ENCODE data around the gene HSBP1L1. TPM values are rescaled to one million over a fixed set of nuclear protein-coding genes. Genes with fewer than 3 reads are reported as not detected.

The HSBP1L1 gene
- total RNA-seq, 4 donors from 2014 or later, result 18.0 to 35.4 (median 29.7) TPM

DNA sequence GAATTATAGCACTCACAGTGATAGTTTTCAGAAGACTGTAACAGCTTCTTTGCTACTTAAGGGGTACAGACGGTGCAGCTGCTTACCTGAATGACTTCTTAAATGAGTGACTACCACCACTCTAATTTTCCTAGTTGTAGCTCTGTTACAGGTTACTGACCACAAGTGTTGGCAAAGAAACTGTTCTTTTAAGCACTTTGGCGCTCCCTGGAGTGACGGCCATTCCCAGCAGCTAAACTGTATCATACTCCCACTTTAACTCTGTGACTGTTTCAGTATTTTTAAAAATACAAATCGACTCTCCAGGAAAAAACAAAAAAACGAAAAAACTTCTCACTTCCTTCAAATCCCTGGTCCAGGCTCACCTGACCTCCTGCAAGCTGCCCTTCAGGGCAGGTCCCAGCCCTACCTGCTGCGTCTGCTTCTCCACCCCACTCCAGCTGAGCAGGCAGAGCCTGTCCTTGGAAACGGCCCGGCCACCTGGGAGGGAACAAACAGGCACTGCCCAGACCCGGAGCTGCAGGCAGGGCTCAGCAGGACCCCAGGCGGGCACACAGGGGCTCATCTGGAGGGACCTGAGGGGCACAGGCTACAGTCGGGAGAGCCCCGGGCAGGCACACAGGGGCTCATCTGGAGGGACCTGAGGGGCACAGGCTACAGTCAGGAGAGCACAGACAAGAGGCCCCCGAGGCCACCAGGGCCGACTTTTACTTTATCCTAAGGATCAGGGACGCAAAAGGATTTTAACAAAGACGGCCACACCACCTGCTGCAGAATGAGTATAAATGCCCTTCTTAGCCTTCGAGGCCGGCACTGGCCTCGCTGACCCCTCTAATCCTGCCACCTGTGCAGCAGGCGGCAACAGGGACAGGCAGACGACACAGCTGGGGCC lies 37.5 kb upstream of the HSBP1L1 start:
- Histone ChIP-seq H3K27me3 (no peaks in the 10 kb centered on the region), H3K4me1 (peaks cover 0 to 5% (median 0%) of the 10 kb centered on the region in 4 donors), H3K9me3 (peaks cover 3 to 35% (median 15%) of the 10 kb centered on the region in 4 donors), H3K36me3 (peaks cover 0 to 90% (median 0%) of the 10 kb centered on the region in 3 donors), H3K4me3 (no peak overlapping the region), H3K27ac (peak overlapping the region in 1 of 4 donors; percentile 31)
- no peak for TF ChIP-seq EP300 (IDR thresholded peaks at IDR 0.05)
- TF ChIP-seq, protein P1, sequence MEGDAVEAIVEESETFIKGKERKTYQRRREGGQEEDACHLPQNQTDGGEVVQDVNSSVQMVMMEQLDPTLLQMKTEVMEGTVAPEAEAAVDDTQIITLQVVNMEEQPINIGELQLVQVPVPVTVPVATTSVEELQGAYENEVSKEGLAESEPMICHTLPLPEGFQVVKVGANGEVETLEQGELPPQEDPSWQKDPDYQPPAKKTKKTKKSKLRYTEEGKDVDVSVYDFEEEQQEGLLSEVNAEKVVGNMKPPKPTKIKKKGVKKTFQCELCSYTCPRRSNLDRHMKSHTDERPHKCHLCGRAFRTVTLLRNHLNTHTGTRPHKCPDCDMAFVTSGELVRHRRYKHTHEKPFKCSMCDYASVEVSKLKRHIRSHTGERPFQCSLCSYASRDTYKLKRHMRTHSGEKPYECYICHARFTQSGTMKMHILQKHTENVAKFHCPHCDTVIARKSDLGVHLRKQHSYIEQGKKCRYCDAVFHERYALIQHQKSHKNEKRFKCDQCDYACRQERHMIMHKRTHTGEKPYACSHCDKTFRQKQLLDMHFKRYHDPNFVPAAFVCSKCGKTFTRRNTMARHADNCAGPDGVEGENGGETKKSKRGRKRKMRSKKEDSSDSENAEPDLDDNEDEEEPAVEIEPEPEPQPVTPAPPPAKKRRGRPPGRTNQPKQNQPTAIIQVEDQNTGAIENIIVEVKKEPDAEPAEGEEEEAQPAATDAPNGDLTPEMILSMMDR (IDR thresholded peaks at IDR 0.05), result no peak
- TF ChIP-seq POLR2A (IDR thresholded peaks at IDR 0.05), result no peak
- no peak for DNase-seq (ENCODE audit: low spot score in 2 of 2)
- WGBS, 2 donors, result 80 to 84% methylated on average over 14 to 21 of the region's 21 CpGs

DNA sequence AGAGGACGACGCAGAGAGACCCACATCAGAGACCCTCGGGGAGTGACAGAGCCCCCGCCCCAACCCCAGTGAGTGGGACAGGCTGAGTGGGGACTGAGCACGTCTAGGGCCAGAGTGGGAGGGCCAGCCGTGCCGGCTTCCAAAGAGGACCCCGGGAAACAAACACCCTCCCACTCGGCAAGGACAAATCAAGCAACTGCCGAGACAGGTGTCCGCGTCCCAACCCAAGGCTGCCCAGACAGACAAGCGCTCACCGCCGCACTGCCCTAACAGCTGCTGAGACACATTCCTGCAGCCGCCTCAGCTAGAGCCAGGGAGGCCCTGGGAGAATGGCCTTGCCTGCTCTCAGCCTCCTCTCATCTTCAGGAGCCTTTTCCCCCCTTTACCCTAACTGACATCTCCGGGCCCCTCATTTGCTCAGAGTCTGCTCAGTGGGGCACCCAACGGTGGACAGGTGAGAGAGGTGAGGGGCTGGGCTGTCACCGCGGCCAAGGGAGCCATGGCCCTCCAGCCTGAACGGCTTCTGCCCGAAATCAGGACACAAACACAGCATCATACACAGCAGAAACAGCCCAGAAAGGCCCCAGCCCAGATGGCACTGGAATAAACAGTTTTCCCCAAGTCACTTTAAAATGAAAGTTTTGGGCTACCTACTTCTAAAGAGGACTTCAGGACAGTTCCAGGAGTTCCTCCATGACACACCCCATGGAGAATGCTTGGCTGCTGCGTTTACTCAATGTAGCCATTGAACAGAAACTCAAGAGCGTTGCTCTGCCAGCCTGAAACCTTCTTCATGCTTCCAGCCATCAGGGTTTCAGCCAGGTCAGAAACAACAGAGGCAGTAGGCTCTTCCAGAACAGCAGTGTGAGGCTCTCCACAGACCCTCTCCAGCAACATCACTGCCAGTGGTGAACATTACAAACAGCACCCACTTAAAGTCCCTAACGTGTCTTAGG lies 36.6 kb upstream of the HSBP1L1 start:
- H3K36me3 ChIP-seq, result peaks cover 0 to 92% (median 0%) of the 10 kb centered on the region in 3 donors
- 82 to 92% methylated on average over 17 to 25 of the region's 25 CpGs for WGBS, 2 donors
- H3K27ac ChIP-seq, result no peak overlapping the region
- DNase-seq (ENCODE audit: low spot score in 2 of 2), result no peak
- no peaks in the 10 kb centered on the region for H3K27me3 ChIP-seq
- no peak overlapping the region for H3K4me3 ChIP-seq
- H3K4me1 ChIP-seq, result peaks cover 0 to 5% (median 0%) of the 10 kb centered on the region in 4 donors
- peaks cover 3 to 45% (median 19%) of the 10 kb centered on the region in 4 donors for H3K9me3 ChIP-seq
- TF ChIP-seq EP300 (IDR thresholded peaks at IDR 0.05), result no peak
- TF ChIP-seq, protein P1 (IDR thresholded peaks at IDR 0.05), result no peak
- TF ChIP-seq POLR2A (IDR thresholded peaks at IDR 0.05), result no peak

DNA sequence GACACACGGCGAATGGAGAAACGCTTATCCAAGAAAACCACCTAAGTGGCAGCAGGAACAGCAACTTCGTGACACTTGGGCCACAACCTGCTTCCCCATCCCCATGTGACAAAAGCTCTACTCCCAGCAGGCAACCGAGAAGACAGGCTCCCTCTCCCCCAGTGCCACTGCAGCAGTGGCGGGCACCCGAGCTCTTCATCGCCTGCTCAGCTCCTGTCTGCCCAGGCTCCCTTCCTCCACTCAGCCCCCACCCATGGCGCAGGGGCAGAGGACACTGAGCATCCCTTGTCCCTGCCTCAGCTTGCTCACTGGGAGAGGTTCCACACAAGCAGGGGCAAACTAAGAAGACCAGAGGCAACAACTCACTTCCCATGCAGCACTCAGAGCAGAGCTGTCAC lies 35.9 kb upstream of the HSBP1L1 start:
- no peak overlapping the region for H3K27ac ChIP-seq
- H3K27me3 ChIP-seq, result no peaks in the 10 kb centered on the region
- H3K4me3 ChIP-seq, result no peak overlapping the region
- peaks cover 0 to 92% (median 0%) of the 10 kb centered on the region in 3 donors for H3K36me3 ChIP-seq
- H3K4me1 ChIP-seq, result peaks cover 0 to 5% (median 0%) of the 10 kb centered on the region in 4 donors
- WGBS, 2 donors, result 92 to 96% methylated on average over 9 of the region's 9 CpGs
- no peak for DNase-seq (ENCODE audit: low spot score in 2 of 2)
- peaks cover 3 to 51% (median 19%) of the 10 kb centered on the region in 4 donors for H3K9me3 ChIP-seq
- TF ChIP-seq EP300 (IDR thresholded peaks at IDR 0.05) (no peak), POLR2A (IDR thresholded peaks at IDR 0.05) (no peak)
- TF ChIP-seq, protein P1 (IDR thresholded peaks at IDR 0.05), result no peak

DNA sequence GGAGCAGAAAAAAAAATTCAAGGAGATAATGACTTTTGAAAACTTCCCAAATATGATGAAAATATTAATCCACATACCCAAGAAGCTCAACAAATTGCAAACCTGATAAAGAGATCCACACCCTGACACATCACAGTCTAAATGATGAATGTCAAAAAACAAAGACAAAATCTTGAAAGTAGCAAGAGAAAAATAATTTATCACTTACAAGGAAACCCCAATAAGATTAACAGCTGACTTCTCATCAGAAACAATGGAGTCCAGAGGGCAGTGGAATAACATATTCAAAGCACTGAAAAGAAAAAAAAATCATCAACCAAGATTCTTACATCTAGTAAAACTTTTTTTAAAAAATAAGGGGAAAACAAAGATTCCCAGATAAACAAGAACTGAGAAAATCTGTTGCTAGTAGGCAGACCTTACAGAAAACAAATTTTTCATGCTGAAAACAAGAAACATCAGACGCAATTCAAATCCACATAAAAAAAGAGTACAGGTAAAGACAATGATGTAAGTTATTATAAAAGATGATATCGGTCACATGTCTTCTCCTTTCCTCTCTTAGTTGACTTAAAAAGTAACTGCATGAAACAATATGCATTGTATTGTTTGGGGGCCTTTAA lies 34.3 kb upstream of the HSBP1L1 start:
- H3K27ac ChIP-seq, result no peak overlapping the region
- peaks cover 3 to 57% (median 19%) of the 10 kb centered on the region in 4 donors for H3K9me3 ChIP-seq
- H3K36me3 ChIP-seq, result peaks cover 0 to 93% (median 0%) of the 10 kb centered on the region in 3 donors
- H3K4me3 ChIP-seq, result no peak overlapping the region
- peaks cover 0 to 20% (median 0%) of the 10 kb centered on the region in 4 donors for H3K4me1 ChIP-seq
- TF ChIP-seq, protein P1 (IDR thresholded peaks at IDR 0.05), result no peak
- no peak for TF ChIP-seq EP300 (IDR thresholded peaks at IDR 0.05)
- no peak for TF ChIP-seq POLR2A (IDR thresholded peaks at IDR 0.05)
- H3K27me3 ChIP-seq, result no peaks in the 10 kb centered on the region
- 97% methylated on average over 2 of the region's 2 CpGs for WGBS, 2 donors
- no peak for DNase-seq (ENCODE audit: low spot score in 2 of 2)
